SK-N-SH (cell line): ENCODE data around the gene IQCE. TPM values are rescaled to one million over a fixed set of nuclear protein-coding genes. Genes with fewer than 3 reads are reported as not detected.

Experiments used
- CTCF ChIA-PET: fragments of 300-600, 350-600 bp; formaldehyde crosslinking; extraction: SDS; loops from one replicate; lab custom pipeline; 2021; lab: Yijun Ruan, JAX
- POLR2A ChIA-PET: fragments of 350-600 bp; sonication (Branson Sonifier 250); formaldehyde crosslinking; extraction: SDS; loops from one replicate; lab custom pipeline; 2020; ENCODE audit warnings: antibody characterized with exemption, inconsistent platforms; lab: Yijun Ruan, JAX
- DNase-seq: peaks from one replicate; pipeline ENCODE4 v3.0.0; 2012
- H2AFZ ChIP-seq: fragments of 200-600 bp; sonication (generic); 2 replicates; pipeline ENCODE4 v1.8.1; 2016; ENCODE audit warnings: antibody characterized with exemption, mild to moderate bottlenecking, low read depth
- H3F3A ChIP-seq: fragments of 200-600 bp; sonication (generic); replicated peaks from 2 replicates; pipeline ENCODE3; 2016; ENCODE audit warnings: antibody characterized with exemption, mild to moderate bottlenecking; ENCODE audit not compliant: insufficient read depth
- H3K27ac ChIP-seq, 2 experiments: fragments of 200-500 bp in 1 of 2; fragments of 200-600 bp in 1 of 2; sonication (Bioruptor generic) in 1 of 2; sonication (generic), shearing (Covaris generic) in 1 of 2; 2 replicates each; pipeline versions ENCODE4 v1.5.1 to v1.6.1; 2014 to 2016; ENCODE audit warnings: low read depth in 2 of 2, inconsistent platforms in 1 of 2, low read length in 1 of 2, mild to moderate bottlenecking in 1 of 2, mixed read lengths in 1 of 2
- H3K27me3 ChIP-seq: fragments of 200-600 bp; sonication (generic), shearing (Covaris generic); 2 replicates; pipeline ENCODE4 v1.6.1; 2016; ENCODE audit warnings: mixed run types; ENCODE audit not compliant: insufficient read depth
- H3K36me3 ChIP-seq, 2 experiments: fragments of 200-500 bp in 1 of 2; fragments of 200-600 bp in 1 of 2; sonication (Bioruptor generic) in 1 of 2; sonication (generic) in 1 of 2; replicated peaks in 1 of 2; 2 replicates each; pipeline versions ENCODE3 to v1.5.1; 2014 to 2016; ENCODE audit warnings: low read length in 1 of 2, mild to moderate bottlenecking in 1 of 2; ENCODE audit not compliant: insufficient read depth in 2 of 2, control insufficient read depth in 1 of 2
- H3K4me1 ChIP-seq, 2 experiments: fragments of 200-500 bp in 1 of 2; fragments of 200-600 bp in 1 of 2; sonication (Bioruptor generic) in 1 of 2; sonication (generic), shearing (Covaris generic) in 1 of 2; 2 replicates each; pipeline versions ENCODE4 v1.5.1 to v1.6.1; 2014 to 2016; ENCODE audit warnings: low read depth in 1 of 2, low read length in 1 of 2, mixed run types in 1 of 2; ENCODE audit not compliant: insufficient read depth in 2 of 2, control insufficient read depth in 1 of 2
- H3K4me2 ChIP-seq: fragments of 200-600 bp; sonication (generic), shearing (Covaris generic); 2 replicates; pipeline ENCODE4 v1.6.1; 2017; ENCODE audit warnings: mixed run types
- H3K4me3 ChIP-seq, 2 experiments: fragments of 200-500 bp in 1 of 2; fragments of 200-600 bp in 1 of 2; sonication (Bioruptor generic) in 1 of 2; sonication (generic), shearing (Covaris generic) in 1 of 2; 2 replicates each; pipeline versions ENCODE4 v1.5.1 to v1.8.1; 2014 to 2016; ENCODE audit warnings: low read depth in 2 of 2, inconsistent platforms in 1 of 2, low read length in 1 of 2, mild to moderate bottlenecking in 1 of 2, mixed read lengths in 1 of 2, moderate library complexity in 1 of 2
- H3K79me2 ChIP-seq: fragments of 200-600 bp; sonication (generic); 2 replicates; pipeline ENCODE4 v1.8.1; 2017; ENCODE audit warnings: mild to moderate bottlenecking; ENCODE audit not compliant: insufficient read depth
- H3K9ac ChIP-seq: fragments of 200-600 bp; sonication (generic); 2 replicates; pipeline ENCODE4 v1.6.1; 2017; ENCODE audit warnings: mixed run types
- H3K9me2 ChIP-seq: fragments of 200-600 bp; sonication (generic); 2 replicates; pipeline ENCODE4 v1.6.1; 2017; ENCODE audit warnings: mixed run types
- H3K9me3 ChIP-seq: fragments of 200-600 bp; sonication (generic); 2 replicates; pipeline ENCODE4 v1.6.1; 2017; ENCODE audit warnings: mixed run types, mild to moderate bottlenecking, moderate library complexity
- H4K20me1 ChIP-seq: fragments of 200-600 bp; sonication (generic); 2 replicates; pipeline ENCODE4 v1.6.1; 2017; ENCODE audit warnings: mild to moderate bottlenecking, mixed run types; ENCODE audit not compliant: insufficient read depth
- CHD2 ChIP-seq: fragments of 150-350 bp; IDR thresholded peaks from 2 replicates; pipeline ENCODE4 v1.6.1; 2018; ENCODE audit warnings: low read length; ENCODE audit not compliant: partially characterized antibody
- CTCF ChIP-seq: fragments of 200-600 bp; sonication (generic); IDR thresholded peaks from 2 replicates; pipeline ENCODE4 v1.6.1; 2017; ENCODE audit warnings: antibody characterized with exemption, mild to moderate bottlenecking, moderate library complexity
- EP300 ChIP-seq, 2 experiments: IDR thresholded peaks; 2 replicates each; pipeline versions ENCODE4 v1.4.0 to v1.6.1; 2012; ENCODE audit warnings: borderline replicate concordance in 1 of 2, low read depth in 1 of 2, low read length in 1 of 2
- FOSL2 ChIP-seq: IDR thresholded peaks from 2 replicates; pipeline ENCODE4 v1.4.0; 2012; ENCODE audit warnings: low read depth, mild to moderate bottlenecking, moderate library complexity, borderline replicate concordance
- FOXM1 ChIP-seq: IDR thresholded peaks from 2 replicates; pipeline ENCODE4 v1.4.0; 2012; ENCODE audit warnings: low read depth, mild to moderate bottlenecking
- GATA2 ChIP-seq: sonication (generic); formaldehyde crosslinking; IDR thresholded peaks from 2 replicates; pipeline ENCODE4 v1.5.0; 2020; ENCODE audit warnings: mild to moderate bottlenecking, missing genetic modification reagents
- JUND ChIP-seq: IDR thresholded peaks from 2 replicates; pipeline ENCODE4 v1.4.0; 2012
- MXI1 ChIP-seq: IDR thresholded peaks from 2 replicates; pipeline ENCODE4 v1.6.1; 2012; ENCODE audit warnings: mild to moderate bottlenecking, low read depth, low read length, improper control_type of control experiment
- PBX3 ChIP-seq: IDR thresholded peaks from 2 replicates; pipeline ENCODE4; 2012
- RFX5 ChIP-seq: IDR thresholded peaks from 2 replicates; pipeline ENCODE4 v1.6.1; 2012; ENCODE audit warnings: mild to moderate bottlenecking, improper control_type of control experiment, low read length
- SIN3A ChIP-seq: IDR thresholded peaks from 2 replicates; pipeline ENCODE4 v1.6.1; 2012; ENCODE audit warnings: low read depth, mild to moderate bottlenecking, low read length, moderate library complexity, borderline replicate concordance
- SMC3 ChIP-seq: IDR thresholded peaks from 2 replicates; pipeline ENCODE4 v1.6.1; 2012; ENCODE audit warnings: low read depth, low read length, improper control_type of control experiment
- TAF1 ChIP-seq: IDR thresholded peaks from 2 replicates; pipeline ENCODE4 v1.6.1; 2012; ENCODE audit warnings: low read depth, mild to moderate bottlenecking, low read length, moderate library complexity, borderline replicate concordance
- USF2 ChIP-seq: fragments of 150-350 bp; IDR thresholded peaks from 2 replicates; pipeline ENCODE4 v1.6.1; 2017; ENCODE audit warnings: antibody characterized with exemption, low read length, low read depth, borderline replicate concordance
- YY1 ChIP-seq: IDR thresholded peaks from 2 replicates; pipeline ENCODE4 v1.4.0; 2012; ENCODE audit warnings: low read depth, mild to moderate bottlenecking
- WGBS: methylation state at CpG from one replicate; pipeline ENCODE4 v1.1.6; 2017; ENCODE audit warnings: low lambda C conversion rate; 5-methylcytosine and 5-hydroxymethylcytosine counted together
- polyA plus RNA-seq, 3 experiments: library from polyadenylated mRNA; depleted of rRNA; stranded (reverse); fragments of >200 nt; gene quantifications; 2 replicates each; pipeline ENCODE4 v1.2.3, GENCODE V29; 2012
- TF ChIP-seq, protein P1 (sequence below): IDR thresholded peaks from 2 replicates; pipeline ENCODE4 v1.4.0; 2012; ENCODE audit warnings: low read depth, borderline replicate concordance

Gene IQCE
- polyA plus RNA-seq, 1 of the 3 experiments (the other 2 are of a cell fraction), result 14.4 TPM

GRCh38 chr7:2628891-2629290 lies 70.1 kb downstream of the IQCE start:
- DNase-seq, result no peak
- H3K9me3 ChIP-seq, result no peaks in the 10 kb centered on the region
- no peaks in the 10 kb centered on the region for H3K27me3 ChIP-seq
- peaks cover 0 to 40% of the 10 kb centered on the region in 2 experiments; a peak in 1 of 4 replicates for H3K4me1 ChIP-seq
- H4K20me1 ChIP-seq, result peaks cover 12% of the 10 kb centered on the region
- H3F3A ChIP-seq, result peaks cover 33% of the 10 kb centered on the region
- H3K36me3 ChIP-seq, result no peaks in the 10 kb centered on the region
- H3K9me2 ChIP-seq, result no peaks in the 10 kb centered on the region
- 79% methylated on average over 7 of the region's 7 CpGs for WGBS
- no peak overlapping the region for H2AFZ ChIP-seq
- H3K9ac ChIP-seq, result no peak overlapping the region
- H3K4me2 ChIP-seq, result no peak overlapping the region
- POLR2A ChIA-PET, result no interaction called here
- TF ChIP-seq EP300 (IDR thresholded peaks at IDR 0.05; ENCODE audit: borderline replicate concordance in 1 of 2, low read depth in 1 of 2, low read length in 1 of 2), result no peak
- TF ChIP-seq JUND, result no peak
- no peak for TF ChIP-seq FOXM1
- TF ChIP-seq MXI1, result no peak
- no peak for TF ChIP-seq USF2
- TF ChIP-seq FOSL2, result no peak
- no peak for TF ChIP-seq RFX5
- TF ChIP-seq PBX3, result no peak
- no peak for TF ChIP-seq CHD2
- no peak for TF ChIP-seq SIN3A
- no peak for TF ChIP-seq YY1
- no peak for TF ChIP-seq TAF1
- TF ChIP-seq SMC3, result no peak
- no peak for TF ChIP-seq CTCF
- no peak for TF ChIP-seq GATA2 (CRISPR knock-in tag)
- TF ChIP-seq, protein P1, sequence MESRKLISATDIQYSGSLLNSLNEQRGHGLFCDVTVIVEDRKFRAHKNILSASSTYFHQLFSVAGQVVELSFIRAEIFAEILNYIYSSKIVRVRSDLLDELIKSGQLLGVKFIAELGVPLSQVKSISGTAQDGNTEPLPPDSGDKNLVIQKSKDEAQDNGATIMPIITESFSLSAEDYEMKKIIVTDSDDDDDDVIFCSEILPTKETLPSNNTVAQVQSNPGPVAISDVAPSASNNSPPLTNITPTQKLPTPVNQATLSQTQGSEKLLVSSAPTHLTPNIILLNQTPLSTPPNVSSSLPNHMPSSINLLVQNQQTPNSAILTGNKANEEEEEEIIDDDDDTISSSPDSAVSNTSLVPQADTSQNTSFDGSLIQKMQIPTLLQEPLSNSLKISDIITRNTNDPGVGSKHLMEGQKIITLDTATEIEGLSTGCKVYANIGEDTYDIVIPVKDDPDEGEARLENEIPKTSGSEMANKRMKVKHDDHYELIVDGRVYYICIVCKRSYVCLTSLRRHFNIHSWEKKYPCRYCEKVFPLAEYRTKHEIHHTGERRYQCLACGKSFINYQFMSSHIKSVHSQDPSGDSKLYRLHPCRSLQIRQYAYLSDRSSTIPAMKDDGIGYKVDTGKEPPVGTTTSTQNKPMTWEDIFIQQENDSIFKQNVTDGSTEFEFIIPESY, result no peak
- H3K27ac ChIP-seq, result no peak overlapping the region
- no peak overlapping the region for H3K4me3 ChIP-seq
- CTCF ChIA-PET, result interaction anchor here (0.5 to 10.4 kb wide), 5 partner anchors 15 to 564 kb away, joined by 3 to 54 read pairs (median 7); no protein-coding TSS in a partner anchor
- peaks cover 20% of the 10 kb centered on the region for H3K79me2 ChIP-seq
